ENCODE measurements around the gene CACNA1A. TPM values are rescaled to one million over a fixed set of nuclear protein-coding genes. Genes with fewer than 3 reads are reported as not detected.

The CACNA1A gene
- total RNA-seq, 1 experiment from 2014 or later = not detected

- intact Hi-C loops (cut with micrococcal nuclease) = no loop called here
- CTCF ChIA-PET = no interaction called here
Measured at GRCh38 chr19:13329766-13330165, 176.5 kb downstream of the CACNA1A start.

GRCh38 chr19:13328241-13328640, 178.0 kb downstream of the CACNA1A start:
- intact Hi-C loops (cut with micrococcal nuclease) = no loop called here
- CTCF ChIA-PET = interaction anchor here (0.6 kb wide), 1 partner anchor 945 kb away, joined by 3 read pairs; no protein-coding TSS in a partner anchor
- H3K9me3 Mint-ChIP-seq (ENCODE audit: unreplicated experiment) = peaks cover under 1% of the 10 kb centered on the region
- H3K27me3 Mint-ChIP-seq (ENCODE audit: insufficient read depth, unreplicated experiment) = peaks cover 44% of the 10 kb centered on the region
- no peak overlapping the region for H3K4me3 Mint-ChIP-seq (ENCODE audit: unreplicated experiment)
- H3K36me3 Mint-ChIP-seq (ENCODE audit: insufficient read depth, unreplicated experiment) = no peaks in the 10 kb centered on the region
- no peak for TF ChIP-seq CTCF (IDR thresholded peaks at IDR 0.05; ENCODE audit: unreplicated experiment)
- no peaks in the 10 kb centered on the region for H3K4me1 Mint-ChIP-seq (ENCODE audit: insufficient read depth, unreplicated experiment)
- H3K27ac Mint-ChIP-seq (ENCODE audit: low read depth, unreplicated experiment) = no peak overlapping the region
- DNase-seq (ENCODE audit: unreplicated experiment) = no peak
- POLR2A ChIA-PET = no interaction called here
- no TSS peak for BruUV-seq (replicated peaks)

More at GRCh38 chr19:13329766-13330165, 176.5 kb downstream of the CACNA1A start:
- POLR2A ChIA-PET = interaction anchor here (0.6 kb wide), 1 partner anchor 1080 kb away, joined by 3 read pairs; no protein-coding TSS in a partner anchor
- BruUV-seq (replicated peaks) = no TSS peak
- TF ChIP-seq CTCF (IDR thresholded peaks at IDR 0.05; ENCODE audit: unreplicated experiment) = no peak
- DNase-seq (ENCODE audit: unreplicated experiment) = no peak
- H3K27ac Mint-ChIP-seq (ENCODE audit: low read depth, unreplicated experiment) = no peak overlapping the region
- peaks cover 38% of the 10 kb centered on the region for H3K27me3 Mint-ChIP-seq (ENCODE audit: insufficient read depth, unreplicated experiment)
- H3K4me3 Mint-ChIP-seq (ENCODE audit: unreplicated experiment) = no peak overlapping the region
- no peaks in the 10 kb centered on the region for H3K4me1 Mint-ChIP-seq (ENCODE audit: insufficient read depth, unreplicated experiment)
- peaks cover 8% of the 10 kb centered on the region for H3K9me3 Mint-ChIP-seq (ENCODE audit: unreplicated experiment)
- peaks cover 6% of the 10 kb centered on the region for H3K36me3 Mint-ChIP-seq (ENCODE audit: insufficient read depth, unreplicated experiment)

- Mint-ChIP-seq H3K36me3 (ENCODE audit: insufficient read depth, unreplicated experiment) (no peaks in the 10 kb centered on the region), H3K27ac (ENCODE audit: low read depth, unreplicated experiment) (no peak overlapping the region), H3K9me3 (ENCODE audit: unreplicated experiment) (no peaks in the 10 kb centered on the region), H3K4me3 (ENCODE audit: unreplicated experiment) (no peak overlapping the region), H3K4me1 (ENCODE audit: insufficient read depth, unreplicated experiment) (no peaks in the 10 kb centered on the region), H3K27me3 (ENCODE audit: insufficient read depth, unreplicated experiment) (peaks cover 58% of the 10 kb centered on the region)
- no peak for TF ChIP-seq CTCF (IDR thresholded peaks at IDR 0.05; ENCODE audit: unreplicated experiment)
- DNase-seq (ENCODE audit: unreplicated experiment) = no peak
- CTCF ChIA-PET = interaction anchor here (0.5 kb wide), 1 partner anchor 51 kb away, joined by 3 read pairs; no protein-coding TSS in a partner anchor
- POLR2A ChIA-PET = no interaction called here
- no TSS peak for BruUV-seq (replicated peaks)
- intact Hi-C loops (cut with micrococcal nuclease) = no loop called here
Measured at GRCh38 chr19:13319526-13319925, 186.8 kb downstream of the CACNA1A start.

- POLR2A ChIA-PET = no interaction called here
- Mint-ChIP-seq H3K27ac (ENCODE audit: low read depth, unreplicated experiment) (no peak overlapping the region), H3K36me3 (ENCODE audit: insufficient read depth, unreplicated experiment) (no peaks in the 10 kb centered on the region), H3K9me3 (ENCODE audit: unreplicated experiment) (no peaks in the 10 kb centered on the region), H3K27me3 (ENCODE audit: insufficient read depth, unreplicated experiment) (peaks cover 44% of the 10 kb centered on the region), H3K4me1 (ENCODE audit: insufficient read depth, unreplicated experiment) (no peaks in the 10 kb centered on the region), H3K4me3 (ENCODE audit: unreplicated experiment) (no peak overlapping the region)
- intact Hi-C loops (cut with micrococcal nuclease) = no loop called here
- CTCF ChIA-PET = interaction anchor here (0.6 to 0.8 kb wide), 2 partner anchors 40 to 1328 kb away, joined by 5 to 6 read pairs; no protein-coding TSS in a partner anchor
- no TSS peak for BruUV-seq (replicated peaks)
- no peak for TF ChIP-seq CTCF (IDR thresholded peaks at IDR 0.05; ENCODE audit: unreplicated experiment)
- DNase-seq (ENCODE audit: unreplicated experiment) = no peak
Measured at GRCh38 chr19:13318190-13318589, 188.1 kb downstream of the CACNA1A start.

All from MCF 10A (cell line).